ENCODE measurements around the gene CC2D1A.

DNA sequence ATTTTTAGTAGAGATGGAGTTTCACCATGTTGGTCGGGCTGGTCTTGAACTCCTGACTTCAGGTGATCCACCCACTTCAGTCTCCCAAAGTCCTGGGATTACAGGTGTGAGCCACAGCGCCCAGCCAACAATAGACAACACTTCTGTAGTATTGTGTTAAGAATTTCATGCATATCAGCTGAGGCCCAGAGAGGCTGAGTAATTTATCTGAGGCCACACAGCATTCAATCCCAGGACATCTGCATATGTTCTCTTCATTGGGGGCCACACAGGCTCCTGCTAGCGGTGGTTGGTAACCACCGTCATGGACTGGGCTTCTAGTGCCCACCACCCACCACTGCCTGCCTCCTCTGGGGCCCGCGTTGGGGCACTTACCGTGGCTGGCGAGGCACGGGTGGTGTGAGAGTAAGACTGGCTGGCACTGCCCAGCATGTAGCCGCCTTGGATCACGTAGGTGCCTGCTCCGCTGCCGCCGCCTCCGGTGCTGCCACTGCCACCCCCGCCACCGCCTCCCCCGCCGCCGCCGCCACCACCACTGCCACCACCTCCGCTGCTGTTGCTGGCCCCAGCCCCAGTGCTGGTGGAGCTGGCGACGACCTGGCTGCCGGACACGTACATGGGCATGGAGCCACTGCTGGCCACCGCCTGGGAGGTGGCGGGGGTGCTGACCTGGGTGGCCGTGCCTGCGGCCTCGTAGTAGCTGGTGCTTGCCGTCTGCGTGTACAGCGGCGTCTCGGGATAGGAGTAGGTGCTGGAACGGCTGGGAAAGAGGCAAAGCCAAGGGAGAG is 66.6 kb downstream of the CC2D1A start:
- TF ChIP-seq, protein P1, sequence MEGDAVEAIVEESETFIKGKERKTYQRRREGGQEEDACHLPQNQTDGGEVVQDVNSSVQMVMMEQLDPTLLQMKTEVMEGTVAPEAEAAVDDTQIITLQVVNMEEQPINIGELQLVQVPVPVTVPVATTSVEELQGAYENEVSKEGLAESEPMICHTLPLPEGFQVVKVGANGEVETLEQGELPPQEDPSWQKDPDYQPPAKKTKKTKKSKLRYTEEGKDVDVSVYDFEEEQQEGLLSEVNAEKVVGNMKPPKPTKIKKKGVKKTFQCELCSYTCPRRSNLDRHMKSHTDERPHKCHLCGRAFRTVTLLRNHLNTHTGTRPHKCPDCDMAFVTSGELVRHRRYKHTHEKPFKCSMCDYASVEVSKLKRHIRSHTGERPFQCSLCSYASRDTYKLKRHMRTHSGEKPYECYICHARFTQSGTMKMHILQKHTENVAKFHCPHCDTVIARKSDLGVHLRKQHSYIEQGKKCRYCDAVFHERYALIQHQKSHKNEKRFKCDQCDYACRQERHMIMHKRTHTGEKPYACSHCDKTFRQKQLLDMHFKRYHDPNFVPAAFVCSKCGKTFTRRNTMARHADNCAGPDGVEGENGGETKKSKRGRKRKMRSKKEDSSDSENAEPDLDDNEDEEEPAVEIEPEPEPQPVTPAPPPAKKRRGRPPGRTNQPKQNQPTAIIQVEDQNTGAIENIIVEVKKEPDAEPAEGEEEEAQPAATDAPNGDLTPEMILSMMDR (IDR thresholded peaks at IDR 0.05 in 4 of 5, conservative IDR thresholded peaks at IDR 0.05 in 1 of 5), result no peak
- no peak for TF ChIP-seq POLR2A (IDR thresholded peaks at IDR 0.05)
